Loucy (cell line): ENCODE data around the gene HCRT.

ENCODE experiments used
- EZH2phosphoT487 ChIP-seq: fragments of 200-600 bp; IDR thresholded peaks from 2 replicates; pipeline ENCODE4 v1.6.1; 2018; ENCODE audit warnings: antibody characterized with exemption, mild to moderate bottlenecking, moderate library complexity, borderline replicate concordance
- TF ChIP-seq, protein P1 (sequence below): fragments of 200-600 bp; sonication (generic); conservative IDR thresholded peaks from 2 replicates; pipeline ENCODE4 v1.5.1; 2014; ENCODE audit warnings: mild to moderate bottlenecking, antibody characterized with exemption, low read length

DNA sequence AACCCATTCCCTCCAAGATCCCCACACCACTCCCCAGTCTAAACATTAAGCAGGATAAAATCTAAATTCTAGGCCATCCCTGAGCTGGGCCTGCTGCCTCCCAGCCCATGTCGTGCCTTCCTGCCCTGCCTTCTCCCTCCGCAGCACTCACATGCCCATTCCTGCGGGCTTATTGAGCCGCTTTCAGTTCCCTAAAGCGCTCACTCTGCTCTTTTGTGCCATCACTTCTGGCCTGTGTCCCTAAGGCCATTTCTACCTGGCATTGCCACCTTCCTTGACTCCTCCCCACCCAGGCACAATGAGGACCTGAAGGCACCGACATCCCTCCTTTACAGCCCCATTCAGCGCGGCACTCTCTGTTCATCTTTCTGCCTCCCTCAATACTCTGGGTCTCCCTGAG, 17.4 kb downstream of the HCRT start:
- TF ChIP-seq, protein P1, sequence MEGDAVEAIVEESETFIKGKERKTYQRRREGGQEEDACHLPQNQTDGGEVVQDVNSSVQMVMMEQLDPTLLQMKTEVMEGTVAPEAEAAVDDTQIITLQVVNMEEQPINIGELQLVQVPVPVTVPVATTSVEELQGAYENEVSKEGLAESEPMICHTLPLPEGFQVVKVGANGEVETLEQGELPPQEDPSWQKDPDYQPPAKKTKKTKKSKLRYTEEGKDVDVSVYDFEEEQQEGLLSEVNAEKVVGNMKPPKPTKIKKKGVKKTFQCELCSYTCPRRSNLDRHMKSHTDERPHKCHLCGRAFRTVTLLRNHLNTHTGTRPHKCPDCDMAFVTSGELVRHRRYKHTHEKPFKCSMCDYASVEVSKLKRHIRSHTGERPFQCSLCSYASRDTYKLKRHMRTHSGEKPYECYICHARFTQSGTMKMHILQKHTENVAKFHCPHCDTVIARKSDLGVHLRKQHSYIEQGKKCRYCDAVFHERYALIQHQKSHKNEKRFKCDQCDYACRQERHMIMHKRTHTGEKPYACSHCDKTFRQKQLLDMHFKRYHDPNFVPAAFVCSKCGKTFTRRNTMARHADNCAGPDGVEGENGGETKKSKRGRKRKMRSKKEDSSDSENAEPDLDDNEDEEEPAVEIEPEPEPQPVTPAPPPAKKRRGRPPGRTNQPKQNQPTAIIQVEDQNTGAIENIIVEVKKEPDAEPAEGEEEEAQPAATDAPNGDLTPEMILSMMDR: no peak
- TF ChIP-seq EZH2phosphoT487: no peak
